Measurements from ENCODE around the gene BRD7.
A peak's percentile ranks its signal among the peaks of the same experiment; 100 is the strongest.

The BRD7 gene

DNA sequence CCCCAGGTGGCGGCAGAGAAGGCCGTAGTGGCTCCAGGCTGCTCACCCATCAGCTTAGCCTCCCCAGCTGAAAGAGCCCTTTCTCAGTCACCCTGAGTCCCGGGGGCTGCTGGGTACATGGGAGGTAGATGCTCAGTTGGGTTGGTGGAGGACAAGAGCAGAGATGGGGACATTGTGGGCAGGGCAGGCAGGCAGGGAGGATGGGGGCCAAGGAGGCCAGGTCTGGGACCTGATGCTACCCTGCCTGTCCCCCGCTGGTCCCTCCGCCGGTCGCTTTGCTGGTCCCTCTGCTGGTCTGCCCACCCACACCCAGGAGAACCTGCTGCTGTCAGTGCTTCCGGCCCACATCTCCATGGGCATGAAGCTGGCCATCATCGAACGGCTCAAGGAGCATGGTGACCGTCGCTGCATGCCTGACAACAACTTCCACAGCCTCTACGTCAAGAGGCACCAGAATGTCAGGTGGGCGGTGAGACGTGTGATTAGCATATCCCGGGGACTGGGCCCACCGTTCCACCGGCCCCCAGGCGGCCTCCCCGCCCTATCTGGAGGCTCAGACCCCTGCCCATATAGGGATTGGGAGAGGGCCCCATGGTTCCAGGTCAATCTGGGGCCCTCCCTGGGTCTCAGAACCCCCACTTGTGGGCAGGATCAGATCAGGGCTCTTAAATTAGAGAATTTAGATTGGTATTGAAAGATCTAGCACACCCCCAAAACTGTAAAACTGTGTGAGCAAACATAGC is 75.6 kb downstream of the BRD7 start:
- no peak for DNase-seq (ENCODE audit: extremely low read depth in 1 of 2, low read depth in 1 of 2)

DNA sequence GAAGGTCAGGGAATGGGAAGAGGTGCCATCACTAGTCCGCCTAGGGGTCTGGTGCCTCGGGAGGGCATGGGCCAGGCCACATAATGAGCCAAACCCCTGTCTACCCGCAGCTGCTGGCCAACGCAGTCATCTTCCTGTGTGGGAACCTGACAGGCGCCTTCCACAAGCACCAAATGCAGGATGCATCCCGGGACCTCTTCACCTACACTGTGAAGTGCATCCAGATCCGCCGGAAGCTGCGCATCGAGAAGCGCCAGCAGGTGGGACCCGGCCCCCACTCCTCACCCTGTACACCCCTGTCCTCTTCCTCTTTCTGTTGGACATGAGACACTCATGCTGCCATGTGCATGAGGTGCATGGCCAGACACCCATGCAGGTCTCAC is 76.2 kb downstream of the BRD7 start:
- DNase-seq (ENCODE audit: extremely low read depth in 1 of 2, low read depth in 1 of 2): no peak

DNA sequence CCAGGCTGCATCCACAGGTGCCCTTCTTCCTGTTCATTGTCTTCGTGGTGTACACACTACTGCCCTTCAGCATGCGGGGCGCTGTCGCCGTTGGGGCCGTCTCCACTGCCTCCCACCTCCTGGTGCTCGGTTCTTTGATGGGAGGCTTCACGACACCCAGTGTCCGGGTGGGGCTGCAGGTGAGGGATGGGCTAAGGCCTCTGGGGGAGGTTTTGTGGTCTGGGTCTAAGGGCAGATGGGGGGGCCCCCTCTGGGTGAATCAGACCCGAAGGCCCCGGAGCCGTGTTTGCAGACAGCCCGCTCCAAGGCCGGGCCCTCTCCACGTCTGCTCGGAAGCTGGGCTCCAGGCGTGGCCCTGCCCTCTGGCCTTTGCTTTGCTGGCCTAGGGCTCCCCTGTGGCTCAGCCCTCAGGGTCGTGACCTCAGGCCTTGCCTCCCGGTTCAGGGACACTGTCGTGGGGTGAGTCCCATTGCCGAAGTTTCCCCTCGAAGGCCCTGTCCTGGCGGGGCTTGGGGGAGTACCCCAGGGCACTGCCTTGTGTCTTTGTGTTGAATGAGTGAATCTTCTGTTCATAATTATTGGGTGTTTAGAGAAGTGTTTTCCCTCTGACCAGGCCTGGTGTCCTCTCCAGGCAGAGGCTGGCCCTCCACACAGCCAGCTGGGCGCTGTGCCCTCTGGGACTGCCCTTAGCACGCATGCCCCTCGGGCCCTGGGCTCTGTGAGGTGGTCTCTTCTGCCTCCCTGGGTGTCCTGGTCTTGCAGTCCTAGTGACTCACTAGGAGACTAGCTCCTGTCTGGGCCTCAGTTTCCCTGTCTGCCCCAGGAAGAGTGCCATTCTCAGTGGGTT is 76.8 kb downstream of the BRD7 start:
- no peak for DNase-seq (ENCODE audit: extremely low read depth in 1 of 2, low read depth in 1 of 2)

DNA sequence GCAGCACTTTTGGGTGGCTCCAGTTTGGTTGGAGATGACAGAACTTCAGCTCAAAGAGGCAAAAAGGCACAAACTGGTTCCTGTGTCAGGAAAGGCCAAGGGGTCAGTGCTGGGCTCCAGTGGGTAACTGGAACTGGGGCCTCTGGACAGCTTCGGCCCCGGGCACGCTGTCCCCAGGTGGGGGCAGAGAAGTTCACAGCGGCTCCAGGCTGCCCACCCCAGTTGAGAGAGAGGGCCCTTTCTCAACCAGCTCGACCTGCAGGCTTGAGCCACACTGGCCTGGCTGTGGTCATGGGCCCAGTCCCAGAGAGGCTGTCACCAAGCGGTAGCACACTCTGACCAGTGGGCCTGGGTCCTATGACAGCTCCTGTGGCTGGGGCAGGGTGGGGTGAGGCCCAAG is 77.9 kb downstream of the BRD7 start:
- no peak for DNase-seq (ENCODE audit: extremely low read depth in 1 of 2, low read depth in 1 of 2)

DNA sequence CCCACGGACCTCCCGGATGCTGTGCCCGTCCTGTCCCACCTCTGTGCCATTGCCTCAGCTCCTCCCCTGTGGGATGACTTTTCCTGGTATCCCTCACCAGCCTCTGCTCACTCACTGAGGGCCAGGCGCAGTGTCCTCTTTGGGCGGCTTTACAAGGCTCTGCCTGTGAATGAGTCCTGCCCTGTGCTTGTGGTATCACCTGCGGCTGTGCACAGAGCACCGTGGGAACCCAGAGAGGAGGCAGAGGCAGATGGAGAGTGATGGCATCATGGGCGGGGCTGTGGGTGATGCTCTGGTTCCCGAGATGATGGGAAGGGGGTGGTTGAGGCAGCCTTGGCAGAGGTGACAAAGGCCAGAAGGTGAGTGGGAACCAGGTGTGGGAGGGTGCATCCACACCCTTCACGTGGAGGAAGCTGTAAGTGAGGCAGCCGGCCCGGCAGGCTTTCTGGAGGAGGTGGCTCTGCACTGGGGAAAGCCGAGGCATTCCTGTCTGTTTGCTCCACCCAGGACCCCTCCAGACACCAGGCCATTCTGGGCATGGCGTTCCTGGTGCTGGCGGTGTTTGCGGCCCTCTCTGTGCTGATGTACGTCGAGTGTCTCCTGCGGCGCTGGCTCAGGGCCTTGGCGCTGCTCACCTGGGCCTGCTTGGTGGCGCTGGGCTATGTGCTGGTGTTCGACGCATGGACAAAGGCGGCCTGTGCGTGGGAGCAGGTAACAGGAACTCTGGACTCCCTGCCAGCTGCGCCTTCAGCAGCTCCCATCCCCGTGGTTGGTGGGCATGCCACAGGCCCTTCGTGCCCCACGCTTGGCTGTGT is 78.6 kb downstream of the BRD7 start:
- DNase-seq (ENCODE audit: extremely low read depth in 1 of 2, low read depth in 1 of 2): no peak

DNA sequence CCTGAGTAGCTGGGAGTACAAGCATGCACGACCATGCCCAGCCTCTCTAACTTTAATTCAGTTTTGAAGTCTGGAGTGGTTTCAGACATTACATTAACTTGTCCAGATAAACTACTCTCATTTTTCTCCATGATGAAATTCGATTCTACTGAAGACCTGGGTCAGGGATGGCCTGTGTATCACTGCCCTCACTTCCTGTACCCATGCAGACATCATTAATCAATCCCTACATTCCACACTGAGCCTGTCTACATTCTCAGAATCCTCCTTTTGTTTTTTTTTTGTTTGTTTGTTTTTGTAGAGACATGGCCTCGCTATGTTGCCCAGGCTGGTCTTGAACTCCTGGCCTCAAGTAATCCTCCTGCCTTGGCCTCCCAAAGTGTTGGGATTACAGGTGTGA is 79.9 kb downstream of the BRD7 start:
- no peak for DNase-seq (ENCODE audit: extremely low read depth in 1 of 2, low read depth in 1 of 2)

DNA sequence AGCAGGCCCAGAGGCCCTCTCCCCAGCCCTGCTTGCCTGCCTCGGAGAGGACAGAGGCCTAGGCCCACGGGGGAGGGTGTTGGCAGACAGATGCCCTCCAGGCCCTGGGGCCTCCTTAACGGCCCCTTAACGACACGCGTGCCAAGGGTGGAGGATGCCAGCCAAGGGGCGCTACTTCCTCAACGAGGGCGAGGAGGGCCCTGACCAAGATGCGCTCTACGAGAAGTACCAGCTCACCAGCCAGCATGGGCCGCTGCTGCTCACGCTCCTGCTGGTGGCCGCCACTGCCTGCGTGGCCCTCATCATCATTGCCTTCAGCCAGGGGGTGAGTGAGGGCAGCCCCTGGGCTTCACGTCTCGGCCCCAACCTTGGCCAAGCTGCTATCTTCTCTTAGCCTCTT is 80.8 kb downstream of the BRD7 start:
- DNase-seq (ENCODE audit: extremely low read depth in 1 of 2, low read depth in 1 of 2): no peak

DNA sequence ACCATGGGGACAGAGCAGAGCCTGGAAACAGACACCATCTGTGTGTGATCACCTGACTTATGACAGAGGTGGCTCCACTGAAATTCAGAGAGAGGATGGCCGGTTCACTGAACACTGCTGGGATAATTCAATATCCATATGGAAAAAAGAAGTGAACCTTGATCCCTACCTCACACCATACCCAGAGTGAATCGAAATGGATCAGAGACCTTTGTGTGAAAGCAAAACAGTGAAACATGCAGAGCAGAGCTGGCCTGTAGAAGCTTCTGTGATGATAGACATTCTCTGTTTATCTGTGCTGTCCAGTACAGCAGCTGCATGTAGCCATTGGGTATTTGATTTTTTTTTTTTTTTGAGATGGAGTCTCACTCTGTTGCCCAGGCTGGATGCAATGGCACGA is 82.1 kb downstream of the BRD7 start:
- DNase-seq (ENCODE audit: extremely low read depth in 1 of 2, low read depth in 1 of 2): no peak

DNA sequence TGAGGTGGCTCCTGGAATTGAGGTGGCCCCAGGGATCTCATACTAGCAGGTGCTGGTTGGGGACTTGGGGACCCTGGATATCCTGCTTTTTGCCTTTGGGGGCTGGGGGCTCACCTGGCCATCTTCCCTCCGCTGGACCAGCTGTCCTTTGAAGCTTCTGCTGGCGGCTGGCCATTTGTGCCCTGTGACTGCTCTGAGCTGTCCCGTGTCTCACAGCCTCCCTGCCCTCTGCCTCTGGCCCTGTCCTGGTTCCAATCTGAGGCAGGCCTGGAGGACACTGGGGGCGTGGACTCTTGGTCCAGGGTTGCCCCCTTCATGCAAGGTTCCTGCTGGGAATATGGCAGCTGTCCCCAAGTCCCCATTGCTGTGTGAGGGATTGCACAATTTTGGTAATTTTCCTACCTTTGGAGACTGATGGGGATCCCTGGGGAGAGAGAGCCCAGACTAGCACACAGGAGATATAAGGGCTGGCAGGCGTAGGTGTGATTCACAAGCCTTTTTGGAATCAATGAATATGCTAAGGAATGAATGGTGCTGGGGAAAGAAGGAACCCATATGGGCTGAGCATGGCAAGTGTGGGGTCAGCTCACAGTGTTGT is 83.3 kb downstream of the BRD7 start:
- DNase-seq (ENCODE audit: extremely low read depth in 1 of 2, low read depth in 1 of 2): no peak

DNA sequence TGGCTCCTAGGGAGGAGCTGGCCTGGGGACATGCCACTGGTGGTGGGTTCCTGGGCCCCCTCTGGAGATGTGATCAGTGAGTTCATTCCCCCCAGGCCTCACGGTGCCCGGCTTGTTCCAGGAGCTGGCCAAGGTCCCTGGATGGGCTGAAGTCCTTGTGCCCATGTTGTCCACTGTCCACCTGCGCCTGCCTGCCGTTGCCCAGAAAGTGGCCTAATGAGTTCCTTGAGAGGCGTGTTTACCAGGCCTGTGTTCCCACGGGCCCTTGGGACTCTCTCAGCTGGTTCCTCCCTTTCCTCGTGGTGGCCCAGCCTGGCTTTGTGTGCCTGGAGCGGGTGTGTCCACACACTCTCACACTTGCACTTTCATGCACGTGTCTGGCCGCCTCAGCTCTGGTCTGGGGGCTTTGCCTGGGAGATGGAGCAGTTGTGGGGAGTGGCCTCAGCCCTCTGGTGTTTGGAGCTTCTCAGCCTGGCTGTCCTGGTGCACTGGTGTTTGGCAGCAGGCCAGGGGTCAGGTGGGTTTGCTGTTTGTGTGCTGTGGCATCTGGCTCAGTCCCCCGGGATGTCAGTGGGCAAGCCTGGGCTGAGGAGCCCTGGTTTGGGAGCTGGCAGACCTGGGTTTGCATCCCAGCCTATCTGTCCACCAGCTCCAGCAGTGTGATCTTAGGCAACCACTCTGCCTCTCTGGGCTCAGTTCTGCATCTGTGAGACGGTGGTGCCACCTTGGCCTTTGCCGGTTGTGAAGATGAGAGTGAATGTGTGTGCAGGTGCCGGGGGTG is 84.5 kb downstream of the BRD7 start:
- no peak for DNase-seq (ENCODE audit: extremely low read depth in 1 of 2, low read depth in 1 of 2)

DNA sequence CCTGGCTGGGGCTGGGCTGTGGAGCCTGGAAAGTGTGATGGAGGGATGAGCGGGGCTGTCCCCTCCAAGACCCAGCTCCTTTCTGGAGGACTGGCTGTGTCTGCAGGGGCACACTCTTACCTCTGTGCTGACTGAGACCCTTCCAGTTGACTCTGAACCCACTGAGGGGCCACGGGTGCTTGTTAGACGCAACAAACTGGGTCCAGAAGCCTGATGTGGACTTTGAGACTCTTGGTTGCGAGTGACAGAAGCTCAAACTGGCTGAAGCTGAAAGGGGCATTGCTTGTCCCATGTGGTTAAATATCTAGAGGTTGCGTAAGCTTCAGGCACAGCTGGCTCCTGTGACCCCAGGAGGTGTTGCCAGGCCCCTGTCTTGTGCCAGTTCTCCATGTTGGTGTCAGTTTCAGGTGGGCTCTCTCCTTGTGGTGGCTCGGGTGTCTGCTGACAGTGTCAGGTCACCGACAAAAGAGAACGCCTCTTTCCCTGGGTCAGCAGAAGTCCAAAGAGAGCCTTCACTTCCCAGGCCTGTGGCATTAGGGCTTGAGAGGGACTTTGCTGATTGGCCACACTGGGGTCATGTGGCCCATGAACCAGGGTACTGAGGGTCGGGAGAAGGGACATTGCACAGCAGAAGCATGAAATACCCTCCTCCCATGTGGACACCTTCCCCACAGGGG is 85.7 kb downstream of the BRD7 start:
- DNase-seq (ENCODE audit: extremely low read depth in 1 of 2, low read depth in 1 of 2): no peak

DNA sequence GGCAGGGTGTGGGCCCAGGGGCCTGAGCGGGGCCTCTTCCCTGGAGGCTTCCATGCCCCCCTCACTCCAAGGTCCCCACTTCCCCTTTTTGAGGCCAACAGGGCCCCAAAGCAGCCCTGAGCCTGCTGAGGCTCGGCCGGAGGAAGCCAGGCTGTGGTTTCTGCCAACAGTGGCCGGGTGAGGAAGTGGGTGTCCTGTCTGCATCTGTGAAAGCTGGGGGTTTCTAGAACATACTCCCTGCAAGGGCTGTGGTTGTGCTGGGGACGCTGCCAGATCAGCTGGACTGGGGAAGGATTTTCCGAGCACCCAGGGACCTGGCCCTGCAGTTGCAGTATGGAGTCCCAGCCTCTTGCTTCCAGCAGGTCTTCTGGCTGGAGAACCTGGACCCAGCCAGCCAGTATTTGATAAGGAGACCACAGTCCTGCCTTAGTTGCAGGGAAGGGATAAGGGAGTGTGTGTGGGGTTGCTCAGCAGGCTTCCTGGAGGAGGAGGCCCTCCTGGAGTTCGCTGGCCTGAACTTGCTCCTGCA is 86.7 kb downstream of the BRD7 start:
- DNase-seq (ENCODE audit: extremely low read depth in 1 of 2, low read depth in 1 of 2): peak in 1 of 2 donors; percentile 37

DNA sequence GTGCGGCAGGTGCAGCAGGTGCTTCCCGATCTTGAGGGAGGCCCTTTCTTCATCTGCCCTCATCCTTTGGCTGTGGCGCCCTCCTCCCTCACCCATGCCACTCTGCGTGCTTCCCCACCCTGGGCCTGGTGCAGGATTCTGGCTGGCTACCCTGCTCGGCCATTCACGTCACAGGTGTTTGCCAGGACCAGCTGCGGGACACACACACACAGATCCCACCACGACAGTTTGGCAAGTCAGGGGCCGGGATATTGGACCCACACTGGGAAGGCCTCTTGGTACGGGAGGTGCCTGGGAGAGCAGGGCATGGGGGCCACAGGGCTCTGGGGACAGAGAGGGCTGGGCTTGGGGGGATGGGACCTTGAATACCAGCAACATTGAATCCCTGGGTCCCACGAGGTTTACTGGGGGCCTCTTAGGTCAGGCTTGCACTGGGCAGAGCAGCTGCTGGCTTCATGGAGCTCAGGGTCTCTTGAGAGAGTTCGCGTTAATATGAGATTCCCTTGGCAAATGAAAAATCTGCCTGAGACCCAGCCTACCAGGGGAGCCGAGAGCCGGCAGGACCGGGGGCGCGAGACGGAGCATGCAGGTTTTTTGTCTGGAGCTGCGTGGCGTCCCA is 87.3 kb downstream of the BRD7 start:
- no peak for DNase-seq (ENCODE audit: extremely low read depth in 1 of 2, low read depth in 1 of 2)

DNA sequence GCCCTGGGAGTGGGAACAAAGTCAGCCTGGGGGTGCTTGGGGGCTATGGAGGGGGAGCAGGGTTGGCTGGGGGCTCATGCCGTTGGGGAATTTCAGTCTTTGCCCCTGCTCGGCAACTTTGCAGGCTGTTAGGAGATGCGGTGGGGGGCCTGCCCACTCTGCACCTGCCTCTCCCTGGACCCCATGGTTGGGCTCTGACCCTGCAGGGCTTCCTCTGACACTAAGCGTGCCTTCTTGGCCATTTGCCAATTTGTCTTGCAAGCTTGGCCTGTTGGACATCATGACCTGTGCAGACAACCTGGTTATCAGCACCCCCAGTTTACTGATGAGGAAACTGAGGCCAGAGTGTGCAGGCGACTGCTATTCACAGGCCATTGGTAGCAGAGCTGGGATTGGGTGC is 87.9 kb downstream of the BRD7 start:
- DNase-seq (ENCODE audit: extremely low read depth in 1 of 2, low read depth in 1 of 2): no peak

DNA sequence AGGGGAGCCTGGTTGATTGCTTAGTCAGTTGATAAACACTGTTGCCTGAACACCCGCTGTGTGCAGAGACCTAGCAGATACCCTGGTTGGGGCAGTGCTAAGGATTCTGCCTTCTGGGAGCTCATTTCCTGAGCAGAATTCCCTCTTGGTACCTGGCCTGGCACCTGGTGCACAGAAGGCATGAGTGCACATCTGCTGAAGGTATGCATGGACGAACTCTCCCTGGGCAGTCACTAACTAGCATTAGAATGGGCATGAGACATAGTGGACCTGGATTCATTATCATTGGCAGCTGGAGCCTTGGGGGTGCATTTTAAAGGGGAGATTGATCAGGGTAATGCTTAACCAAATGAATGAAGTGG is 89.3 kb downstream of the BRD7 start:
- no peak for DNase-seq (ENCODE audit: extremely low read depth in 1 of 2, low read depth in 1 of 2)

DNA sequence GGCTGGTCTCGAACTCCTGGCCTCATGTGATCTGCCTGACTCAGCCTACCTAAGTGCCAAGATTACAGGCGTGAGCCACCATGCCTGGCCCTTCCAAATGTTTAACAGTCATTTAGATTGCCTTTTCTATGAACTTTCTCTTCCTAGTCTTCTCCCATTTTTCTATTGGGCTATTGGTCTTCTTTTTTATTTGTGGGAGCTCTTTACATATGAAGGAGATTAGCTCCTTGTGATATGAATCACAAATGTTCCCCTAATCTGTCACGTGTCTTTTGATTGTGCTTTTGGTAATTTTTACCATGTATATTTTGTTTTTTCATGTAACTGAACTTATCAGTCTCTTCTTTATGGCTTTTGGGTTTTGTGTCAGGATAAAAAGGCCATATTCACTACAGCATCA is 90.5 kb downstream of the BRD7 start:
- DNase-seq (ENCODE audit: extremely low read depth in 1 of 2, low read depth in 1 of 2): no peak

DNA sequence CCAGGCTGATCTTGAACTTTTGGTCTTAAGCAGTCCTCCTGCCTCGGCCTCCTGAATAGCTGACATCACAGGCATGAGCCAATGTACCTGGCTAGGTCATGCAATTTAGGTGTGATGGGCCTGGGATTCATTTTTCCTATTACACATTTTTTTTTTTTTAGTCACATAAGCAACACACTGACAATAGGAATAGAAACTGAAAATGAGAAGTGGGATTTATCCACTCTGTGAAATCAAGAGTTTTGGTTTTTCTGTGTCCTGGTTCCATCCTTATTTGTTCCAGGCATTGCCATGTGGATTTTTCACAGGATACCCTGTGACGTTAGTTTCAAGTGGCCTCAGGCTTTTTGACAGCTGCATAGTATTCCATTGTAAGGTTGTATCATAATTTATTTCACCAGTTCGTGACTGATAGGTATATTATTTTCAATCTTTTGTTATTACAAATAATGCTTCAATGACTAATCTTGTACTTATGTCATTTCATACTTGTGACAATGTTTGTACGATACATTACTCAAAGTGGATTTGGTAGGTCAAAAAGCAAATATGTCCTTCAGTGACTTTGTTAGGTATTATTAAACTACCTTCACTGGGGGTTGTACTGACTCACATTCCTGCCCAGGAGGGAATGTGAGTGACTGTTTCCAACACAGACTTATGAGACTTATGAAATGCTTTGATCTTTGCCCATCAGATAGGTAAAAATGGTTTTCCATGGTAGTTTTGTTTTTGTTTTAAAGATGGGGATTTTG is 91.8 kb downstream of the BRD7 start:
- no peak for DNase-seq (ENCODE audit: extremely low read depth in 1 of 2, low read depth in 1 of 2)

DNA sequence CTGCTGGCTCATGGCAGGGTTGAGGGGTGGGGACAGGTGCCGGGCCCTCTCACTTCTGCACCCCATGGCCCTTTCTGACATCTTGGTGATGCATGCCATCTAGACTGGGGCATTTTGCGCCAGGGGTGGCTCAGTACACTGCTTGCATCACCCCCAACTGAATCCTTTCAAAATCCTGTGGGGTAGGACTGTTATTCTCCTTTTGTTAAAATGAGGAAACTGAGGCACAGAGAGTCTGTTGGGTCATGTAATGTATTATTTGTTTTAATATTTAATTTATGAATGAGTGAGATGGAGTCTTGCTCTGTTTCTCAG is 92.5 kb downstream of the BRD7 start:
- no peak for DNase-seq (ENCODE audit: extremely low read depth in 1 of 2, low read depth in 1 of 2)
